HG03039 (cell line): ENCODE results near the gene ZNF691.

ENCODE experiments used
- ATAC-seq: cut with Tn5 transposase; IDR thresholded peaks from one replicate; pipeline ENCODE4 v1.9.1; 2021; ENCODE audit warnings: mild to moderate bottlenecking, moderate library complexity; ENCODE audit not compliant: unreplicated experiment

ZNF691 gene

GRCh38 chr1:42832641-42833240 is 13.7 kb upstream of the ZNF691 start:
- no peak for ATAC-seq

- no peak for ATAC-seq
Observed at GRCh38 chr1:42833981-42834380, 12.4 kb upstream of the ZNF691 start.

- ATAC-seq = no peak
Observed at GRCh38 chr1:42834803-42835202, 11.6 kb upstream of the ZNF691 start.

- no peak for ATAC-seq
Observed at GRCh38 chr1:42835422-42835821, 11.0 kb upstream of the ZNF691 start.

GRCh38 chr1:42837709-42838108 is 8.7 kb upstream of the ZNF691 start:
- no peak for ATAC-seq

- ATAC-seq = no peak
Observed at GRCh38 chr1:42838482-42839190, 7.8 kb upstream of the ZNF691 start.

- ATAC-seq = no peak
Observed at GRCh38 chr1:42841010-42841409, 5.4 kb upstream of the ZNF691 start.

GRCh38 chr1:42841440-42842147 is 4.8 kb upstream of the ZNF691 start:
- ATAC-seq = no peak

- no peak for ATAC-seq
Observed at GRCh38 chr1:42844592-42845140, 1.7 kb upstream of the ZNF691 start.

GRCh38 chr1:42845193-42845592 is 1.2 kb upstream of the ZNF691 start:
- ATAC-seq = no peak

GRCh38 chr1:42845866-42846256 is 552 bp upstream of the ZNF691 start:
- ATAC-seq = no peak

- no peak for ATAC-seq
Observed at GRCh38 chr1:42847111-42847595, 740 bp downstream of the ZNF691 start.

- no peak for ATAC-seq
Observed at GRCh38 chr1:42847721-42848460, 1.5 kb downstream of the ZNF691 start.

- no peak for ATAC-seq
Observed at GRCh38 chr1:42848823-42849537, 2.6 kb downstream of the ZNF691 start.

- ATAC-seq = no peak
Observed at GRCh38 chr1:42849944-42850343, 3.5 kb downstream of the ZNF691 start.

GRCh38 chr1:42851420-42851819 is 5.0 kb downstream of the ZNF691 start:
- ATAC-seq = no peak

- ATAC-seq = no peak
Observed at GRCh38 chr1:42851960-42852607, 5.7 kb downstream of the ZNF691 start.

- no peak for ATAC-seq
Observed at GRCh38 chr1:42852608-42852980, 6.2 kb downstream of the ZNF691 start.

- ATAC-seq = no peak
Observed at GRCh38 chr1:42853116-42853884, 6.9 kb downstream of the ZNF691 start.
